ENCODE results near the gene BRD9. TPM values are rescaled to one million over a fixed set of nuclear protein-coding genes. Genes with fewer than 3 reads are reported as not detected.
A peak's percentile ranks its signal among the peaks of the same experiment; 100 is the strongest.

The BRD9 gene
- total RNA-seq, 1 donor from 2014 or later, result 47.4 TPM

DNA sequence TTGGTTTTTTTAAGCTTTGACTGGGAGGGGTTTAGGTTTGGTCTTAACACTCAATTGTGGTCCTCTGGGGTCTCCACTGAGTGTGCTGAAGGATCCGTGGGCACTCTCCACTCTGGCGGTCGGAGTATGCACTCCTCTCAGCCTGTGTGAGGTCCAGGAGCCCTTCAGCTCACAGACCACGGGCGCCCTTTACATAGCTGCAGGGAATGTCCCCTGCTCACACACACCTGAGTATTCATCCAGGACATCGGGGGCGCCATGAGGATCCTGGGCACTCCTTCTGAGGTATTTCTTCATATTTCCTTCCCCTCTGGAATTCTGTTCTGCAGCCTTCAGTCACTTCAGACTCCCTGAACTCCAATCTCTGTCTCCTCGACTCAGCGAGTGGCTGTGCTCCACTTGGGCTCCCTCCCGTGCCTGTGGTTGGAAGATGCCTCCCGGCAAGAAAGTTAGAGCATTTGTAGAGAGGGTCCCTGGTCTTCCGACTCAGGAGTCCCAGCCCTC lies 12.6 kb upstream of the BRD9 start:
- TF ChIP-seq POLR2AphosphoS5 (IDR thresholded peaks at IDR 0.05; ENCODE audit: insufficient read depth in 1 of 2, low read depth in 1 of 2), result no peak
- TF ChIP-seq, protein P1, sequence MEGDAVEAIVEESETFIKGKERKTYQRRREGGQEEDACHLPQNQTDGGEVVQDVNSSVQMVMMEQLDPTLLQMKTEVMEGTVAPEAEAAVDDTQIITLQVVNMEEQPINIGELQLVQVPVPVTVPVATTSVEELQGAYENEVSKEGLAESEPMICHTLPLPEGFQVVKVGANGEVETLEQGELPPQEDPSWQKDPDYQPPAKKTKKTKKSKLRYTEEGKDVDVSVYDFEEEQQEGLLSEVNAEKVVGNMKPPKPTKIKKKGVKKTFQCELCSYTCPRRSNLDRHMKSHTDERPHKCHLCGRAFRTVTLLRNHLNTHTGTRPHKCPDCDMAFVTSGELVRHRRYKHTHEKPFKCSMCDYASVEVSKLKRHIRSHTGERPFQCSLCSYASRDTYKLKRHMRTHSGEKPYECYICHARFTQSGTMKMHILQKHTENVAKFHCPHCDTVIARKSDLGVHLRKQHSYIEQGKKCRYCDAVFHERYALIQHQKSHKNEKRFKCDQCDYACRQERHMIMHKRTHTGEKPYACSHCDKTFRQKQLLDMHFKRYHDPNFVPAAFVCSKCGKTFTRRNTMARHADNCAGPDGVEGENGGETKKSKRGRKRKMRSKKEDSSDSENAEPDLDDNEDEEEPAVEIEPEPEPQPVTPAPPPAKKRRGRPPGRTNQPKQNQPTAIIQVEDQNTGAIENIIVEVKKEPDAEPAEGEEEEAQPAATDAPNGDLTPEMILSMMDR (IDR thresholded peaks at IDR 0.05), result no peak
- no peak for TF ChIP-seq POLR2A (IDR thresholded peaks at IDR 0.05)
- Histone ChIP-seq H3K36me3 (no peaks in the 10 kb centered on the region), H3K4me1 (no peaks in the 10 kb centered on the region), H3K4me3 (no peak overlapping the region), H3K9me3 (no peaks in the 10 kb centered on the region), H3K27ac (no peak overlapping the region), H3K27me3 (no peaks in the 10 kb centered on the region)
- intact Hi-C loops (cut with DNase I), result no loop called here
- DNase-seq (ENCODE audit: extremely low spot score in 2 of 2), result no peak

DNA sequence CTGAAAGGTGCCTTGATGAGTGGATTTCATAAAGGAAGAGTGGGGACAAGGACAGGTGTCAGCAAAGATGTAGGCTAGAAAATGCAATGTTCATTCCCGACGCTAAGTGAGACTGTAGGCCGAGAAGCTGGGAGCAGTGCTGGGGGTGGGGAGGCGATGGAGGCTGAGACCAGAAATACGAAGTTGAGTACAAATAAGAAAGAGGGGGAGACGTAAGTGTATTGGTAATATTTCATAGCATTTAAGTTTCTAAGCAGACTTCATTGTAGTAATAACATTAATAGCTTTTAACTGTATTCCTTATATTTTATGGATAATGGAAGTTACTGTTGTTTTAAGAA lies 11.1 kb upstream of the BRD9 start:
- H3K36me3 ChIP-seq, result no peaks in the 10 kb centered on the region
- H3K27ac ChIP-seq, result no peak overlapping the region
- DNase-seq (ENCODE audit: extremely low spot score in 2 of 2), result no peak
- H3K27me3 ChIP-seq, result no peaks in the 10 kb centered on the region
- no peak overlapping the region for H3K4me3 ChIP-seq
- TF ChIP-seq POLR2AphosphoS5 (IDR thresholded peaks at IDR 0.05; ENCODE audit: insufficient read depth in 1 of 2, low read depth in 1 of 2) (no peak), POLR2A (IDR thresholded peaks at IDR 0.05) (no peak)
- TF ChIP-seq, protein P1 (IDR thresholded peaks at IDR 0.05), result no peak
- no peaks in the 10 kb centered on the region for H3K4me1 ChIP-seq
- H3K9me3 ChIP-seq, result no peaks in the 10 kb centered on the region
- intact Hi-C loops (cut with DNase I), result loop anchor here (5.0 kb wide), 1 partner anchor 231 kb away; no protein-coding TSS in a partner anchor

DNA sequence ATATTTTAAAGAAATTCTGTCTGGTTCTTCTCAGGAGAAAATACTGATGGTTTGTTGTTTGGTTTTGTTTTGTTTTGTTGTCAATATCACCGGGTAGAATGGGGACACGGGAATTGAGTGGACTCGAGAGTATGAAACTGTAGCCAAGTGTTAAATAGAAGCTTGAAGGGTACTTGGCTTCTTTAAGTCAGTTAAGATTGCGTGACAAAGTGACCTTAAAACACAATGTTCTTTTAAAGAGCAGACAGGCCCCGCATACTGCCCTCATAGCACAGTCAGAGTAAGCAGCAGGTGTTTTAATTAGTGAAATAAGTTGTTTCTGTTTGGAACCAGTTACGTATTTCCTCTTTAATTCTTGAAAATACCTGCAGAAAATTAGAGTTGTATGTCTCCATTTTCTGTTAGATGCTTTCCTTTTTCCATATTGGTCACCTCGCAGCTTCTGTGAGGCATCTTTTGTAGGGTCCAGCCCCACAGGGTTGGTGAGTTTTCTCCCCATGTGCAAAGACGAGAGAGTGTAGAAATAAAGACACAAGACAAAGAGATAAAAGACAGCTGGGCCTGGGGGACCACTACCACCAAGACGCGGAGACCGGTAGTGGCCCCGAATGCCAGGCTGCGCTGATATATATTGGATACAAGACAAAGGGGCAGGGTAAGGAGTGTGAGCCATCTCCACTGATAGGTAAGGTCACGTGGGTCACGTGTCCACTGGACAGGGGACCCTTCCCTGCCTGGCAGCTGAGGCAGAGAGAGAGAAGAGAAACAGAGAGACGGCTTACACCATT lies 9.7 kb upstream of the BRD9 start:
- Histone ChIP-seq H3K4me3 (no peak overlapping the region), H3K9me3 (no peaks in the 10 kb centered on the region), H3K27ac (no peak overlapping the region), H3K36me3 (no peaks in the 10 kb centered on the region), H3K27me3 (no peaks in the 10 kb centered on the region), H3K4me1 (no peaks in the 10 kb centered on the region)
- DNase-seq (ENCODE audit: extremely low spot score in 2 of 2), result no peak
- TF ChIP-seq POLR2AphosphoS5 (IDR thresholded peaks at IDR 0.05; ENCODE audit: insufficient read depth in 1 of 2, low read depth in 1 of 2) (no peak), POLR2A (IDR thresholded peaks at IDR 0.05) (no peak)
- TF ChIP-seq, protein P1 (IDR thresholded peaks at IDR 0.05), result no peak
- intact Hi-C loops (cut with DNase I), result loop anchor here (5.0 kb wide), 1 partner anchor 230 kb away; no protein-coding TSS in a partner anchor

DNA sequence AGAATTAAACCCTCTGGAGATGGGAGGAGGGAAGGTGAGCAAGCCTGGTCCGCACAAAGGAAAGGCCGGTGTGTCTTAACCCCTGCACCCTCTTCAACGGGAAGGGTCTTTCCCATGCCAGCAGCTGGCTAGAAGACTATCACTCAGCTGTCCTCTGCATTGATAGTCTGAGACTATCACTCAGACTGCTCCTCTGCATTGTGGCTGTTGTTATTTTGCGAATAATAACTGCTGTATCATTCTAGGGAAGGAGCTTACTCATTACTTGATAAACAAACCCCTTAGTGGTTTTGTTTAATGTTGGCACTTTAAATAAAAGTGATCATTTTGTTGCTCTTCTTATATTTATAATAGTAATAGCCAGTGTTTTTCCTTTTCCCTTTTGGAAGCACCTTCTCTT lies 8.2 kb upstream of the BRD9 start:
- no peak overlapping the region for H3K27ac ChIP-seq
- no peaks in the 10 kb centered on the region for H3K9me3 ChIP-seq
- no peaks in the 10 kb centered on the region for H3K4me1 ChIP-seq
- H3K36me3 ChIP-seq, result no peaks in the 10 kb centered on the region
- no peak for TF ChIP-seq POLR2AphosphoS5 (IDR thresholded peaks at IDR 0.05; ENCODE audit: insufficient read depth in 1 of 2, low read depth in 1 of 2)
- TF ChIP-seq POLR2A (IDR thresholded peaks at IDR 0.05), result no peak
- TF ChIP-seq, protein P1 (IDR thresholded peaks at IDR 0.05), result no peak
- H3K27me3 ChIP-seq, result no peaks in the 10 kb centered on the region
- no peak overlapping the region for H3K4me3 ChIP-seq
- intact Hi-C loops (cut with DNase I), result loop anchor here (5.0 kb wide), 1 partner anchor 228 kb away; no protein-coding TSS in a partner anchor
- no peak for DNase-seq (ENCODE audit: extremely low spot score in 2 of 2)

DNA sequence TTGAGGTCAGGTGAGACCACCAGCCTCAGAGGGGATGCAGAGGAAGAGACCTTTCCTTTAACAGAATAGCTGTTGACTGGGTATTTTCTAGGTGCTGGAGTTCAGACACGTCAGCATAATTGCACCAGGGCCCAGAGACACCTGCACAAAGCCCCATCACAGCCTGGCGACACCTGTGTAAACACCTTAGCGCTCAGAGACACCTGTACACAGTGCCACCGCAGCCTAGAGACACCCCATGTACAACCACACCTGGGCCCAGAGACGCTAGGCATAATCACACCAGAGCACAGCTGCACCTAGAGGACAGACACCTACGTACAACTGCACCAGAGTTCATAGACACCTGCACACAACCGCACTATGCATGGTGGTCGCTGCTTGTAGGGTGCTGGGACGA lies 1.1 kb upstream of the BRD9 start:
- Histone ChIP-seq H3K27ac (no peak overlapping the region), H3K4me1 (peaks cover 22% of the 10 kb centered on the region), H3K27me3 (no peaks in the 10 kb centered on the region), H3K36me3 (peaks cover 0 to 22% of the 10 kb centered on the region in 2 donors), H3K4me3 (peak overlapping the region in 1 of 2 donors; percentile 94), H3K9me3 (no peaks in the 10 kb centered on the region)
- DNase-seq (ENCODE audit: extremely low spot score in 2 of 2), result no peak
- intact Hi-C loops (cut with DNase I), result no loop called here
- TF ChIP-seq POLR2AphosphoS5 (IDR thresholded peaks at IDR 0.05; ENCODE audit: insufficient read depth in 1 of 2, low read depth in 1 of 2) (no peak), POLR2A (IDR thresholded peaks at IDR 0.05) (no peak)
- TF ChIP-seq, protein P1 (IDR thresholded peaks at IDR 0.05), result no peak

Data from vagina (tissue), 2 donors.